GM23248 (cell line): ENCODE results near the gene TGFB1I1. TPM values are rescaled to one million over a fixed set of nuclear protein-coding genes. Genes with fewer than 3 reads are reported as not detected.
A peak's percentile ranks its signal among the peaks of the same experiment; 100 is the strongest.

ENCODE experiments used
- DNase-seq: peaks from one replicate; pipeline ENCODE4 v3.0.0-alpha.2; 2015
- H2AFZ ChIP-seq: fragments of 200-600 bp; sonication (generic); 2 replicates; pipeline ENCODE4 v1.6.1; 2016; ENCODE audit warnings: antibody characterized with exemption
- H3F3A ChIP-seq: fragments of 200-600 bp; sonication (generic); 2 replicates; pipeline ENCODE4 v1.6.1; 2016; ENCODE audit warnings: mild to moderate bottlenecking, antibody characterized with exemption, mixed run types; ENCODE audit not compliant: insufficient read depth
- H3K27ac ChIP-seq: fragments of 200-600 bp; sonication (generic); 2 replicates; pipeline ENCODE4 v1.5.1; 2016; ENCODE audit warnings: mild to moderate bottlenecking
- H3K27me3 ChIP-seq: fragments of 200-600 bp; sonication (generic); replicated peaks from 2 replicates; pipeline ENCODE4 v1.6.1; 2016; ENCODE audit warnings: mild to moderate bottlenecking; ENCODE audit not compliant: insufficient read depth
- H3K36me3 ChIP-seq: fragments of 200-600 bp; sonication (generic); 2 replicates; pipeline ENCODE4 v1.6.1; 2016; ENCODE audit warnings: low read depth, mild to moderate bottlenecking
- H3K4me1 ChIP-seq: fragments of 200-600 bp; sonication (generic); 2 replicates; pipeline ENCODE4 v1.6.1; 2016; ENCODE audit warnings: mild to moderate bottlenecking; ENCODE audit not compliant: insufficient read depth
- H3K4me2 ChIP-seq: fragments of 200-600 bp; sonication (generic); one replicate; pipeline ENCODE4 v1.6.1; 2016; ENCODE audit warnings: mild to moderate bottlenecking; ENCODE audit not compliant: unreplicated experiment
- H3K4me3 ChIP-seq: fragments of 200-600 bp; sonication (generic); 2 replicates; pipeline ENCODE4 v1.5.1; 2016; ENCODE audit warnings: mild to moderate bottlenecking
- H3K79me2 ChIP-seq: fragments of 200-600 bp; sonication (generic); 2 replicates; pipeline ENCODE4 v1.6.1; 2016; ENCODE audit warnings: mild to moderate bottlenecking; ENCODE audit not compliant: insufficient read depth
- H3K9ac ChIP-seq: fragments of 200-600 bp; sonication (generic); 2 replicates; pipeline ENCODE4 v1.6.1; 2016; ENCODE audit warnings: mild to moderate bottlenecking
- H3K9me2 ChIP-seq: fragments of 200-600 bp; sonication (generic); 2 replicates; pipeline ENCODE4 v1.6.1; 2016; ENCODE audit warnings: mixed run types, mild to moderate bottlenecking, moderate library complexity; ENCODE audit not compliant: insufficient read depth
- H3K9me3 ChIP-seq: fragments of 200-600 bp; sonication (generic); one replicate; pipeline ENCODE4 v1.6.1; 2017; ENCODE audit warnings: low read depth
- H4K20me1 ChIP-seq: fragments of 200-600 bp; sonication (generic); 2 replicates; pipeline ENCODE4 v1.6.0; 2016; ENCODE audit not compliant: insufficient read depth
- EZH2 ChIP-seq: fragments of 200-600 bp; sonication (generic); IDR thresholded peaks from 2 replicates; pipeline ENCODE4 v1.6.1; 2018; ENCODE audit warnings: antibody characterized with exemption, mild to moderate bottlenecking; ENCODE audit not compliant: insufficient read depth, poor library complexity, severe bottlenecking
- EZH2phosphoT487 ChIP-seq: fragments of 200-600 bp; sonication (generic); IDR thresholded peaks from 2 replicates; pipeline ENCODE4 v1.6.1; 2018; ENCODE audit warnings: antibody characterized with exemption, moderate library complexity, mild to moderate bottlenecking, low read depth; ENCODE audit not compliant: insufficient read depth
- WGBS, 2 experiments: methylation state at CpG; one replicate each; pipeline ENCODE4 v1.1.6; 2015 to 2017; ENCODE audit warnings: low lambda C conversion rate in 2 of 2, low coverage in 1 of 2; ENCODE audit errors: missing lambda C conversion rate in 2 of 2; 5-methylcytosine and 5-hydroxymethylcytosine counted together
- in situ Hi-C: fragments of 300-500 bp; cut with MboI; formaldehyde crosslinking; loops from 2 replicates; pipeline ENCODE4 v1.15.0; 2020
- polyA plus RNA-seq: library from polyadenylated mRNA; unstranded; fragments of >200 nt; fragmentation: Nextera tagmentation; extraction: Ambion mirVana; gene quantifications from 2 replicates; pipeline ENCODE4 v1.2.1, GENCODE V29; 2016
- total RNA-seq: library from RNA; depleted of rRNA; stranded (reverse); fragments of >200 nt; shearing (Covaris generic); gene quantifications from 2 replicates; pipeline ENCODE4 v1.2.3, GENCODE V29; 2014

TGFB1I1 gene
- total and polyA plus RNA-seq, 2 experiments from 2014 or later: 88.5 to 174 TPM

- in situ Hi-C loops: no loop called here
- H3K79me2 ChIP-seq: peaks cover 30% of the 10 kb centered on the region
- H3K9ac ChIP-seq: peak overlapping the region; percentile 90
- 8 to 11% methylated on average over 18 to 20 of the region's 20 CpGs for WGBS, 2 experiments
- peaks cover 28% of the 10 kb centered on the region for H3F3A ChIP-seq
- peak; percentile 96 for DNase-seq
- H3K9me2 ChIP-seq: no peaks in the 10 kb centered on the region
- H3K27ac ChIP-seq: peak overlapping the region; percentile 88
- H3K4me1 ChIP-seq: peaks cover 6% of the 10 kb centered on the region; the same call in 1 of the 2 replicates
- no peaks in the 10 kb centered on the region for H3K9me3 ChIP-seq
- peaks cover 21% of the 10 kb centered on the region for H3K36me3 ChIP-seq
- no peaks in the 10 kb centered on the region for H3K27me3 ChIP-seq
- TF ChIP-seq EZH2 (no peak), EZH2phosphoT487 (no peak)
- H3K4me3 ChIP-seq: peak overlapping the region; percentile 86
- peak overlapping the region; percentile 73 for H3K4me2 ChIP-seq
- no peaks in the 10 kb centered on the region for H4K20me1 ChIP-seq
- H2AFZ ChIP-seq: peak overlapping the region; percentile 79
Measured at GRCh38 chr16:31472709-31473203, 804 bp downstream of the TGFB1I1 start.

GRCh38 chr16:31473264-31473984 lies 1.5 kb downstream of the TGFB1I1 start:
- no peak for DNase-seq
- Histone ChIP-seq H3K27ac (peak overlapping the region; percentile 88), H3K9me3 (no peaks in the 10 kb centered on the region), H3K36me3 (peaks cover 25% of the 10 kb centered on the region), H3K79me2 (peaks cover 30% of the 10 kb centered on the region), H3F3A (peaks cover 34% of the 10 kb centered on the region), H3K27me3 (no peaks in the 10 kb centered on the region), H3K9me2 (no peaks in the 10 kb centered on the region), H3K9ac (no peak overlapping the region), H4K20me1 (no peaks in the 10 kb centered on the region), H2AFZ (no peak overlapping the region), H3K4me1 (peaks cover 6% of the 10 kb centered on the region; the same call in 1 of the 2 replicates), H3K4me3 (0 out of 2 replicates have a peak overlapping the region, but pooled peaks have one; percentile 0), H3K4me2 (peak overlapping the region; percentile 73)
- TF ChIP-seq EZH2: no peak
- TF ChIP-seq EZH2phosphoT487: no peak
- in situ Hi-C loops: no loop called here
- WGBS, 2 experiments: 91% methylated on average over 17 of the region's 17 CpGs

- no peak overlapping the region for H3K4me3 ChIP-seq
- no peak overlapping the region for H3K9ac ChIP-seq
- no peak overlapping the region for H3K4me2 ChIP-seq
- in situ Hi-C loops: no loop called here
- peaks cover 30% of the 10 kb centered on the region for H3K79me2 ChIP-seq
- H3K27ac ChIP-seq: peak overlapping the region; percentile 88
- no peak for TF ChIP-seq EZH2
- TF ChIP-seq EZH2phosphoT487: no peak
- H3K27me3 ChIP-seq: no peaks in the 10 kb centered on the region
- H4K20me1 ChIP-seq: no peaks in the 10 kb centered on the region; the same call in 1 of the 2 replicates
- peak; percentile 83 for DNase-seq
- no peaks in the 10 kb centered on the region for H3K9me3 ChIP-seq
- peaks cover 25% of the 10 kb centered on the region for H3K36me3 ChIP-seq
- H3F3A ChIP-seq: peaks cover 42% of the 10 kb centered on the region
- H3K9me2 ChIP-seq: no peaks in the 10 kb centered on the region
- 69 to 81% methylated on average over 12 of the region's 12 CpGs for WGBS, 2 experiments
- peaks cover 6% of the 10 kb centered on the region; the same call in 1 of the 2 replicates for H3K4me1 ChIP-seq
- H2AFZ ChIP-seq: no peak overlapping the region
Measured at GRCh38 chr16:31474173-31474714, 2.3 kb downstream of the TGFB1I1 start.

- Histone ChIP-seq H3K79me2 (peaks cover 30% of the 10 kb centered on the region), H3K9me2 (no peaks in the 10 kb centered on the region), H3K27me3 (no peaks in the 10 kb centered on the region), H3K27ac (peak overlapping the region; percentile 88), H3K4me2 (no peak overlapping the region), H4K20me1 (no peaks in the 10 kb centered on the region; the same call in 1 of the 2 replicates), H3K9ac (no peak overlapping the region), H3K4me1 (peaks cover 6% of the 10 kb centered on the region; the same call in 1 of the 2 replicates), H3K36me3 (peaks cover 25% of the 10 kb centered on the region), H3F3A (peaks cover 49% of the 10 kb centered on the region), H2AFZ (no peak overlapping the region), H3K4me3 (no peak overlapping the region), H3K9me3 (no peaks in the 10 kb centered on the region)
- TF ChIP-seq EZH2 (no peak), EZH2phosphoT487 (no peak)
- WGBS, 2 experiments: 95 to 96% methylated on average over 12 of the region's 12 CpGs
- no peak for DNase-seq
- in situ Hi-C loops: no loop called here
Measured at GRCh38 chr16:31474773-31475738, 3.1 kb downstream of the TGFB1I1 start.
